Measurements from ENCODE around the gene WWOX. TPM values are rescaled to one million over a fixed set of nuclear protein-coding genes. Genes with fewer than 3 reads are reported as not detected.

The WWOX gene
- total and polyA plus RNA-seq, 2 of the 13 experiments (the other 11 are each of a cell fraction or from before 2014, with no cell fraction given) = 9.1 to 37.4 TPM

GRCh38 chr16:78462288-78463208 lies 363.1 kb downstream of the WWOX start (continued):
- TF ChIP-seq PAXIP1 (CRISPR knock-in tag; conservative IDR thresholded peaks at IDR 0.05) (peak; percentile 83), RAD21 (CRISPR knock-in tag; IDR thresholded peaks at IDR 0.05) (no peak), SOX6 (IDR thresholded peaks at IDR 0.05) (no peak), SOX6 (CRISPR knock-in tag; IDR thresholded peaks at IDR 0.05) (peak; percentile 77), FOXP1 (IDR thresholded peaks at IDR 0.05) (no peak), FOXP1 (CRISPR knock-in tag; IDR thresholded peaks at IDR 0.05) (peak; percentile 43; the same call in 1 of the 2 replicates), PHF20 (CRISPR knock-in tag; IDR thresholded peaks at IDR 0.05) (no peak), ZNF615 (CRISPR knock-in tag; IDR thresholded peaks at IDR 0.05; ENCODE audit: borderline replicate concordance) (no peak), NR2F6 (IDR thresholded peaks at IDR 0.05) (no peak), NR2F6 (CRISPR knock-in tag; IDR thresholded peaks at IDR 0.05) (0 out of 2 replicates have a peak, but pooled peaks have one; percentile 6), ZNF44 (CRISPR knock-in tag; IDR thresholded peaks at IDR 0.05) (0 out of 2 replicates have a peak, but pooled peaks have one; percentile 50), ZMYM4 (CRISPR knock-in tag; IDR thresholded peaks at IDR 0.05) (0 out of 2 replicates have a peak, but pooled peaks have one; percentile 38), ETV5 (CRISPR knock-in tag; IDR thresholded peaks at IDR 0.05; ENCODE audit: borderline replicate concordance) (peak; percentile 26; the same call in 1 of the 2 replicates), SALL1 (CRISPR knock-in tag; IDR thresholded peaks at IDR 0.05) (peak; percentile 82), LCORL (IDR thresholded peaks at IDR 0.05) (no peak), LCORL (CRISPR knock-in tag; IDR thresholded peaks at IDR 0.05) (0 out of 2 replicates have a peak, but pooled peaks have one; percentile 27), KDM5B (CRISPR knock-in tag; IDR thresholded peaks at IDR 0.05; ENCODE audit: borderline replicate concordance) (no peak), ZBTB38 (CRISPR knock-in tag; IDR thresholded peaks at IDR 0.05) (peak; percentile 66; the same call in 1 of the 2 replicates)
- TF ChIP-seq, protein P1, sequence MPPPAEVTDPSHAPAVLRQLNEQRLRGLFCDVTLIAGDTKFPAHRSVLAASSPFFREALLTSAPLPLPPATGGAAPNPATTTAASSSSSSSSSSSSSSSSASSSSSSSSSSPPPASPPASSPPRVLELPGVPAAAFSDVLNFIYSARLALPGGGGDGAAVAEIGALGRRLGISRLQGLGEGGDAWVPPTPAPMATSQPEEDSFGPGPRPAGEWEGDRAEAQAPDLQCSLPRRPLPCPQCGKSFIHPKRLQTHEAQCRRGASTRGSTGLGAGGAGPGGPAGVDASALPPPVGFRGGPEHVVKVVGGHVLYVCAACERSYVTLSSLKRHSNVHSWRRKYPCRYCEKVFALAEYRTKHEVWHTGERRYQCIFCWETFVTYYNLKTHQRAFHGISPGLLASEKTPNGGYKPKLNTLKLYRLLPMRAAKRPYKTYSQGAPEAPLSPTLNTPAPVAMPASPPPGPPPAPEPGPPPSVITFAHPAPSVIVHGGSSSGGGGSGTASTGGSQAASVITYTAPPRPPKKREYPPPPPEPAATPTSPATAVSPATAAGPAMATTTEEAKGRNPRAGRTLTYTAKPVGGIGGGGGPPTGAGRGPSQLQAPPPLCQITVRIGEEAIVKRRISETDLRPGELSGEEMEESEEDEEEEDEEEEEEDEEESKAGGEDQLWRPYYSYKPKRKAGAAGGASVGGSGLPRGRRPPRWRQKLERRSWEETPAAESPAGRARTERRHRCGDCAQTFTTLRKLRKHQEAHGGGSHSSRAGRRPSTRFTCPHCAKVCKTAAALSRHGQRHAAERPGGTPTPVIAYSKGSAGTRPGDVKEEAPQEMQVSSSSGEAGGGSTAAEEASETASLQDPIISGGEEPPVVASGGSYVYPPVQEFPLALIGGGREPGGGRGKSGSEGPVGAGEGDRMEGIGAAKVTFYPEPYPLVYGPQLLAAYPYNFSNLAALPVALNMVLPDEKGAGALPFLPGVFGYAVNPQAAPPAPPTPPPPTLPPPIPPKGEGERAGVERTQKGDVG (CRISPR knock-in tag; IDR thresholded peaks at IDR 0.05; ENCODE audit: borderline replicate concordance) = peak; percentile 82; the same call in 1 of the 2 replicates
- TF ChIP-seq, protein P2, sequence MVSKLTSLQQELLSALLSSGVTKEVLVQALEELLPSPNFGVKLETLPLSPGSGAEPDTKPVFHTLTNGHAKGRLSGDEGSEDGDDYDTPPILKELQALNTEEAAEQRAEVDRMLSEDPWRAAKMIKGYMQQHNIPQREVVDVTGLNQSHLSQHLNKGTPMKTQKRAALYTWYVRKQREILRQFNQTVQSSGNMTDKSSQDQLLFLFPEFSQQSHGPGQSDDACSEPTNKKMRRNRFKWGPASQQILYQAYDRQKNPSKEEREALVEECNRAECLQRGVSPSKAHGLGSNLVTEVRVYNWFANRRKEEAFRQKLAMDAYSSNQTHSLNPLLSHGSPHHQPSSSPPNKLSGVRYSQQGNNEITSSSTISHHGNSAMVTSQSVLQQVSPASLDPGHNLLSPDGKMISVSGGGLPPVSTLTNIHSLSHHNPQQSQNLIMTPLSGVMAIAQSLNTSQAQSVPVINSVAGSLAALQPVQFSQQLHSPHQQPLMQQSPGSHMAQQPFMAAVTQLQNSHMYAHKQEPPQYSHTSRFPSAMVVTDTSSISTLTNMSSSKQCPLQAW (CRISPR knock-in tag; IDR thresholded peaks at IDR 0.05) = 0 out of 2 replicates have a peak, but pooled peaks have one; percentile 24
